NCI-H2107 treated with DMSO at 0.1 percent for 48 hours (cell line): Measurements from ENCODE around the gene ORM1.

ENCODE experiments used
- DNase-seq: peaks from one replicate; lab custom pipeline; 2025; ENCODE audit not compliant: unreplicated experiment; lab: John Stamatoyannopoulos, UW

Gene ORM1

GRCh38 chr9:114341152-114341830 is 18.4 kb downstream of the ORM1 start:
- no peak for DNase-seq

DNA sequence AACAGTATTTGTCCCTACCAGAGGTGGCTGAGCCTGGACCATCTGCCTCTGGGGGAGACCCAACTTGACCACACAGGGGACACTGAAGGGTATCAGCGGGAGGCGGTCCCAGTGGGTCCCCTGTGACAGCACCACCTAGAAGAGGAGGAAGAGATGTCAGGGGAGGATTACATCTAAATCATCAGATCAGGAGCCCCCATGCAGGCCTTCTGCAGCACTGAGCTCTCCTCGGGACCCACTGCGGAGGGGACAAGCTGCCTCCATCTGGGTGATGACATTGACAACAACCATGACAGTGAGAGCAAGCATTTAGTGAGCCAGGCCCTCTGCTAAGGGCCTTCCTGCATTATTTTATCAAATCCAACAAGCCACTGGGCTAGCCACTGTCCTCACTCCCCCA is 19.1 kb downstream of the ORM1 start:
- DNase-seq, result no peak

- DNase-seq, result no peak
Observed at GRCh38 chr9:114342755-114343440, 20.0 kb downstream of the ORM1 start.

- no peak for DNase-seq
Observed at GRCh38 chr9:114343471-114344187, 20.7 kb downstream of the ORM1 start.

- no peak for DNase-seq
Observed at GRCh38 chr9:114344188-114344566, 21.3 kb downstream of the ORM1 start.

- DNase-seq, result no peak
Observed at GRCh38 chr9:114344692-114345091, 21.8 kb downstream of the ORM1 start.

- no peak for DNase-seq
Observed at GRCh38 chr9:114345493-114346065, 22.7 kb downstream of the ORM1 start.

DNA sequence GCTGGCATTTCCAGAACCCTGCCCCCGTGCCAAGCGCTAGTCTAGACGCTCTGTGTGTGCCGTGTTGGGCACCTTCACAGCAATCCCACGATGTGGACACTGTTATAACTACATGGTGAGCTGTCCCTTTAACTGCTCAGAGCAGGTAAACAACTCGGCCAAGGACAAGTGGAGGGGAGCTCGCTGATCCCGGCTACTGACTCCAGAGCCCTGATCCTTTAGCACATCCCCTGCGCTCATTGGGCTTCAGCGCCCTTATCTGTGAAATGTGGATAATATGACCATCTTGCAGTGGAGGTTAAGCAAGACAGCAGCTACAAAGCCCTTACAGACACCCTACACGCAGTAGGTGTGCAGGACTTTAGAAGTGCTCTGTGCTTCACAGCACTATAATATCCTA is 23.2 kb downstream of the ORM1 start:
- no peak for DNase-seq

DNA sequence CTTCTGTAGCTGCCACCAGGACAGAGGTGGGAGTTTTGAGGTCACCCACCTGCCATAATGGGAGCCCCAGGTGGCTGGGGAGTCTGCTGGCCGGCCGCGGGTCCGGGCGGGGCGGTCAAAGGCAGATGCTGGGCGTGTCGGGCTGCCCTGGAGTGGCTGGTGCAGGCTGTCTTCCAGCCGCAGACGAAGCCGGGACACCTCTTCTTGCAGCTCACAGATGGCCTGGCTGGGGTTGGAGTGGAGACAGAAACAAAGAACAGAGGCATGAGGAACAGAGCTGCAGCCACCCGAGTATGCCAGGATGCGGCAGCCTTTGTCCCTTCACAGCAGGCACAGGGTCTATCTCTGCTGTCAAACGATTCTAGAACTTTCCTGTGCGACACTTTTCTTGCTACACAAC is 24.8 kb downstream of the ORM1 start:
- no peak for DNase-seq

GRCh38 chr9:114348261-114348905 is 25.5 kb downstream of the ORM1 start:
- DNase-seq, result no peak

- peak; percentile 32 for DNase-seq
Observed at GRCh38 chr9:114348906-114349482, 26.1 kb downstream of the ORM1 start.

DNA sequence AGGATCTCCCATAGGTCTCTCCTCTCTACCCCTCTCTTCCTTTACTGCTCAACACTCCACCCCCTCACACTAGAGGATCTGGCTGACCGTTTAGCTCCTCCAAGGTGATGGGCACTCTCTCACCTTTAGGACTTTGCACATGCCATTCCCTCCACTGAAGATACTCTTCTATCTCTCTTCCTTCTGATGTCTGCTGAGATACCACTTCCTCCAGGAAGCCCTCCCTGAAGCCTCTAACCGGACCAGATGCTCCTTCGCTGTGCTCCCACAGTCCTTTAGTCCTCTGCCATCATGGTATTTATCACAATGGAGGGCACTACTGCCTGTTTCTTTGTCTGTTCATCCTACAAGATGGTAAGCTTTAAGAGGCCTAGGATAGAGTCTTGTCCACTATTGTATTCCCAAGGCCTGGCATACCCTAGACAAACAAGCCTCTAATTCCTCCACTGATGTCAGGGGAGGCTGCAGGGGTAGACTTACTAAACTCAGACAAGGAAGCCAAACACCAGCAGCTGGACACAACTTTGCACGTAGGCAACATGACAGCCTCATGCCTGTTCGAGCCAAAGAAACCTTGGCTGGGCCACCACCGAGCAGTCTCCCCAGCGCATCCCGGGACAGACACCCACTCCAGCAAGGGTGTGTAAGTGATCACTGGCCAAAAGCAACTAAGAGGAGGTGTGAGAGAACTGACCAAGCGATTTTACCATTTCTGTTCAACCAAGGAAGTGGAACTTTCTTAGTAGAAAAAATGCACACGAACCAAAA is 27.0 kb downstream of the ORM1 start:
- DNase-seq, result no peak

DNA sequence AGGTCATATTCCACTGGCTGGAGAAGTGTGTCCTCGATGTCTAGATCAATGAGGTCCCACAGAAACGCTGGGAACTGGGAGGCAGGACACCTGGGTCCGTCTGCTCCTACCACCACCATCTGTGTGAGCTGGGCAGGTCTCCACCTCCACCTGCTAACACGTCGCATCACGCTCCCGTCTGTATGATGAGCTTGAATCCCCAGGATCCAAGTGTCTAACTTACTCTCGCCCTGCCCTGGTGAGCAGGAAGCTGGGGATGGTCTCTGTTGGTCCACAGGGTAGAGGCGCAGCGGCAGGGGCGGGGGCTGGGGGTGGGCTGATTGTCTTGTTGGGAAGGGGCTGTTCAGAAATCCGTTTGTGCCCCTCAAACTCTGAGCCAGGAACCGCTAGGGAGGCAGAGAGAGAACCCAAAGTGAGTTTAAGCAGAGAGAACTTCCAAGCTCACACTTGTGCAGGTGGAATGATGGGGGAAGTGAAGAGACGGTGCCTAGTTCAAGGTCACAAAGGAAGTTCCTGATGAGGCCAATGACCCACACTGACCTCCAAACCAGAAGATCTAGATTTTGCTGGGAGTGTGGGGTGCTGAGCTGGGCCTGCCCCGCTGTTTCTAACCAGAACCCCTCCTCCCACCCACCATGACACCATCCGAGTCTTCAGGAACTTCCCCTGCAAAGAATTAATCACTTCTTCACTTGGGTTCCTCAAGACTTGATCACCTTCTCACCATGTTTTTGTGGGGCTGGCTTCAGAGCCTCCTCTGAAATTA is 27.9 kb downstream of the ORM1 start:
- no peak for DNase-seq

GRCh38 chr9:114351932-114352331 is 29.0 kb downstream of the ORM1 start:
- DNase-seq, result no peak

DNA sequence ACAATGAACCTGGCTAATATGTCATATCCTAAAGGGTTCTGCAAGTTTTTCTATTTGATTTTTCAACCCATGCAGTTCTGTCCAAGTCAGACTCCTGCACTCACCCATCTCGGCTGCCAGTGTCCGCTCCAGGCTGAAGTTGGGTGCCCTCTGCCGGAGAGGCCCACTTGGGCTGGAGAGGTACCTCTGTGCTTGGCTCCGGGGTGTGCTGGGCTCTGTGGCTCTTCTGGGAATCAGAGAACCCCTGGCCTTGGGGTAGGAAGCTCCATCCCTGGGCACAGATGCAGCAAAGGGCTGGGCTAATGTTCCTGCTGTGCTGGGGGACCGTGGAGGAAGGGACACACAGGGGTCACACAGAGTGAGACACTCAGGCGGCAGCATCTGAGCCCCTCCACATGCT is 32.9 kb downstream of the ORM1 start:
- DNase-seq, result no peak

GRCh38 chr9:114356792-114357191 is 33.9 kb downstream of the ORM1 start:
- DNase-seq, result no peak

DNA sequence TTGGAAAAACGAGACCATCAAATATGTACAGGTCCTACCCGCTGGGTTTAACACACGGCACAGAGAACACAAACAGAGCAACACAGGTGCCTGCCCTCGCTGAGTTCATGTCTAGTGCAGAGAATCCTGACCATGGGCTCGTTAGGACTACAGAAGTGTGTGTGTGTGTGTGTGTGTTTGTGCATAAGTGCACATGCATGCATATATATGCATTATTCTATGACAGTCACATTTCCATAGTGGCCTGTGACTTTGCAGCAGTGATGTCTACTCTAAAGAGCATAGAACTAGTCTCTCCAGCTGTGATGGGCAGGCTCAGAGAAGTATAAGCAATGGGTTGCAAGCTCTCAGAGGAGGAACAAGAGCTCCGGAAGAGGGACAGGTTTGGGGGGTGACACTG is 34.5 kb downstream of the ORM1 start:
- DNase-seq, result no peak

DNA sequence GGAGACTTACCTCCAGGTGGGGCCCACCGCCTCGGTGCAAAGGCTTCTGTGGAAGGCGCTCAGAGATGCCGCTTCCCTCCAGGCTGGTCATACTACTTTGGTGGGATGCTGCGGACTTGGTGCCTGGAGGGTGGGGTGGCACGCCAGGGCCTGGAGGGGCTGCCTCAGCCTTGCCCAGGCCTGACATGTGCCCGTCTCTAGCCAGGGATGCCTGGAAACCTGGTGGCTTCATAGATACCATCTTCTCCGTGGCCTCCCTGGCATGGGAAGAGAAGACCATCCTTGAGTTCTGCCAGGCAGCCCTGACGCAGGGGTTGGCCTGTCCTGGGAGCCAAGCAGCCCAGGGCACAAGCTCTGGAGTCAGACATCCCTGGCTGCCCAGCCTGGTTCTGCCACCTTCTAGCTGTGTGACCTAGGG is 35.0 kb downstream of the ORM1 start:
- DNase-seq, result no peak

DNA sequence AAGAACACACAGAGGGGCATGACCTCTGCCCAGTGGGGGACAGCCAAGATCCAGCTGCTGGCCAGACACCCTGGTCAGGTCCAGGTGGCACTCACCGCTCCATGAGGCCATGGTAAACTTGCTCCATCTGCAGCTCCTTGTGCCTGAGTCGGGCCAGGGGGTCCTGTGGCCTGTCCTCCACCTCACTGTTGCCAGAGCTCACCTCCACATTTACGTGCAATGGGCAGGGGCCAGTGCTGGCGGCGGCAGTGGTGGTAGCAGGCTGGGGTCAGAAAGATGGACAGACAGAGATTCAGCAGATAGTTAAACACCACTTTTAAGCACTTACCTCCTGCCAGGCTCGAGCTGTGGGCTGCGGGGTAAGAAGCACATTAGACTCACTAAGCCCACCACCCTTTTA is 36.9 kb downstream of the ORM1 start:
- DNase-seq, result no peak

GRCh38 chr9:114361542-114361941 is 38.6 kb downstream of the ORM1 start:
- DNase-seq, result no peak
